ENCODE results near the gene CTNNA3.
A peak's percentile ranks its signal among the peaks of the same experiment; 100 is the strongest.

CTNNA3 gene

DNA sequence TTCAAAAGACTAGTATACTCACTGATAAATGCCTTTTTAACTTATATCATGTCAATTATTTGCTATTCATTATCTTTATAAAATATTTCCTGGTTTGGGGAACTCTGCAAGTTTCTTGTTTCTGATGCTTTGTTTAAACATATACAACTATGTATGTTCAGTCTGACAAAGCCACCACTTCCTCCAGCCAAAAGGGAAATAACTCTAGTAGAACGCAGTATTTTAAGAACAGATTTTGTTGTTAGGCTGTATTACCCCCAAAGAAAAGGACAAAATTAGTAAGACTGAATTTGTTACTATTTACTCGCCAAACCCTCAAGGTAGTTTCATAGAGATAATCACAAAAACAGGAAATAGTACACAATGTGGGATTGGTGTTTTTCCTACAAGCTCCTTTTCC lies 691.3 kb downstream of the CTNNA3 start:
- no peak for DNase-seq

DNA sequence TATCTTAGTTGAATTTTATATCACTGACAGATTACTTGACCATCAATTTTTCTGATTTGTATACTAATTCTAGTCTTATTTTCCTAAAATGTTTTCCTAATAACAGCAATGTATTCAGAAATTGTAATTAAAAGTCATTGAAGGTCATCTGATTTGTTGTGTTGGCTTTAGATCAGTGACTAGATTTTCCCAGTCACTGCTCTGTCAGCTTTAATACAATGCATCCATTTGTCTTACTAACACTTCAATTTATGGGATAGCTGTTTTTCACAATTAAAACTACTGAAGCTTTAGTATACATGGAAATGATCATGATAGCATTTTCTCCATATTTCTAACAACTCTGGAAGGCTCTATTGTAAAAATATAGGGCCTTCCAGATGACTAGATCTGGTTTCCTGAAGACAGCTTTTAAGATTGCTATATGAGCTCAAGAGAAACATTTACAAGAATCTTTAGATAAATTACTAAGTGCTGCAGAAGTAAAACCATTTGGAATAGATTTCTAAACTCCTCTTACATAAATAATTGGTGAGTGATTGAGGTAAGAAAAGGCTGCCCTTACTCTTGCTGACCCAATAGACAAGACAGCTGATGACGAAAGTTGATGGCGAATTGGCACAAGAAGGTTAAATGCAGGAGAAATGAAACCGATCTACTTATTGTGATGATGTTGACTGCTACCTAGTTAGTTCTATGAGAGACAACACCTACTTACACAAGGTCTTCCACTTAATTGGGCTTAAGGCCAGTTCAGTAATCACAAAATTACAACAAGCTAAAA lies 696.0 kb downstream of the CTNNA3 start:
- no peak for DNase-seq

DNA sequence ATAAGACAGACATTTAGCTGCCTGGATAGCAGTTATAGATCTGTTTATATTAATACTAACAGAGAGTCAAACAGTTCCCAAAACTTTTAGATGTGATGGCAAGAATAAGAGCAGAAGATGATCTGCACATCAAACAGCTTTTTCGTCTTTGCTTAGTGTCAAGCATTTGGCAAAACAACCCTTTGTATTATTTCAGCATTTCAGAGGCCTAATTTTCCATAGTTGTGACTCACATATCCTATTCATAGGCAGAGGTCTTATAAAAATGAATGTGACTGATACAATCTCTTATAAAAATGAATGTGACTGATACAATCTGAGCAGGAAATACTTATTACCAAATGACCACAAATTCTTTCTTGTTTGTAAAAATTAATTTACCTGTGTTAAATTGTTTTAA lies 699.0 kb downstream of the CTNNA3 start:
- DNase-seq: peak; percentile 2

DNA sequence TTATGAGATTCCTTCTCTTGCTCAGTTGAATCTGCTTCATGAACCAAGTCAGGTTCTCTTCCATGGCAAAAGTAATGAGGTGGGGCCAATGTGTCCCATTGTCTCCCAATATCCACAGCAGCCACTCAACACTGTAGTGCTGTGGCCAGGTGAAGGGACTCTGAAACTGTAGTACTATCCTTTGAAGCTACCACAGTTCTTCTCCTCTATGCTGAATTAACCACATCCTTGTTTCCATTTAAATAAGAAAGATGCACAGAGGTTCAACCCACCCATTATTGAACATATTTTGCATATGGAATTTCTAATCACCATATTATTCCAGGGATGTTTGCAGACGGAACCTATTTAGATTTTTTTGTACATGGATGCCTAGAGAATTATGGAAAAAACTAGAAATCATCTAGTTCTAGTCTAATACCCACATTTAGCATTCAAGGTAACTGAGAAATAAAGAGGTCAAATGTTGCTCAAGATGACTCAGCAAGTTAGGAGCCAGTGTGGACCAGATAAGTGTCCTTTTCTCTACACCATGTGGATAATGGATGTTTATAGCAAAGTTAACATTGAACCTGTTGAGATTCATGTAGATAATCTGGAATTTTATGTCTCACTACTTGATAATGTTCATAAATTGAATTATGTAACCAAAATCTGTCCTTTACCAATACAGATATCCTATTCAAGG lies 705.7 kb downstream of the CTNNA3 start:
- no peak for DNase-seq

DNA sequence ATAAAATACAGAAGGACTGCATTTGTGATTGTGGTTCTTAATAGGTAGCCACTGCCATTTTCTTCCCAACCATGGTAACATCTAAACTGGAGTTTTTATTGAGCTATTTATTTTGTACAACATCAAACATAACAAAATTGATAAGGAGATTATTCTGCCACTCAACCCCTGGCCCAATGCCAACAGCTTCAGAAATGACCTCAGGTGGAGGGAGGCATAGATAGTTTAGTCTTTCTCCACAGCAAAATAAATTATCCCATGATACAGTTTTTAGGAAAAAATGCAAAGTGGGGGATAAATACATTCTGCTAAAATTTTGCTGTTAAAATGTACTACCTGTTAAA lies 712.5 kb downstream of the CTNNA3 start:
- DNase-seq: no peak

DNA sequence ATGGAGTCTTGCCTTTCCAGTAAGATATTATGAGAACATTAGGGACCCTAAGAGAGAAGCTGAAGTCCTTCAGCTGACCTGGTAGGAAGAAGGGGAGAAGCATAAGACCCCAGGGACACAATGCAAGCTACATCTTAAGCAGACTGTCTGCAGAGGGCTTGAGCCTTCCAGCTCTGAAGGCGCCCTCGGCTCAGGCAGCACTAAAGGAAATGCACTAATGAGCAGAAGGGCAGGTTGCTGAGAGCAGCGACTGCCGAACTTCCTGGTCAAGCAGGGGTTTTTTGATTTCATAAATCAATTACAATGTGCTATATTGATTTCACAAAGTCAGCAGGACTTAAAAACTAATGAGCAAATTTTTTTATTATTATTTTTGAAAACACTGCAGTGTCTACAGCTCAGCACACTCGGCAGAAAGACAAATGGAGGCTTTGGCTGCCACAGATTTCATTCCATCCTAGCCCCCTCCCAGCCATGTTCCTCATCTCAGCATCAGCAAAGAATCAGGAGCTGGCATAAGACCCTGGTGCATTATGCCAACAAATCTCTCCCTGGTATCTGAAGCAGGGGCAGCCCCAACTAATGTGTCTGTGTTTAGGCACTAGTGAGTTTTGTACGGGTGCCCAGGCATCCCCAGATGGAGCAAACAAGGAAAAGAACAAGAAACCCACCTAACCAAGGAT lies 713.1 kb downstream of the CTNNA3 start:
- DNase-seq: no peak

DNA sequence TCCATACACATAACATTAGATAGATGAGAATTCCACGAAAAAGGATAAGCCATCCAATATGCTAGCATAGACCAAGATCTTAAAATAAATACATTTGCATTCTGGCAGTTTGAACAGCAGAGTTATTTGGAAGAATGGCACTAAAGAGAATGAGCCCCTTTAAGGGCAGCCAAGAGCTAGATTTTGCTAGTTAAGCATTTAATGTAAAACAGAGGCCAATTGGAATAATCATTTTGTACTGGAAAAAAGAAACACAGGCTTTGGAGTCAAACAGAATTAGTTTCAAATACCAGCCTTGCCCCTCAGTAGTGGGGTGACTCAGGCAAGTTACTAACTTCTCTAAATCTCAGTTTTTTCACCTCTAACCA lies 714.0 kb downstream of the CTNNA3 start:
- DNase-seq: no peak

DNA sequence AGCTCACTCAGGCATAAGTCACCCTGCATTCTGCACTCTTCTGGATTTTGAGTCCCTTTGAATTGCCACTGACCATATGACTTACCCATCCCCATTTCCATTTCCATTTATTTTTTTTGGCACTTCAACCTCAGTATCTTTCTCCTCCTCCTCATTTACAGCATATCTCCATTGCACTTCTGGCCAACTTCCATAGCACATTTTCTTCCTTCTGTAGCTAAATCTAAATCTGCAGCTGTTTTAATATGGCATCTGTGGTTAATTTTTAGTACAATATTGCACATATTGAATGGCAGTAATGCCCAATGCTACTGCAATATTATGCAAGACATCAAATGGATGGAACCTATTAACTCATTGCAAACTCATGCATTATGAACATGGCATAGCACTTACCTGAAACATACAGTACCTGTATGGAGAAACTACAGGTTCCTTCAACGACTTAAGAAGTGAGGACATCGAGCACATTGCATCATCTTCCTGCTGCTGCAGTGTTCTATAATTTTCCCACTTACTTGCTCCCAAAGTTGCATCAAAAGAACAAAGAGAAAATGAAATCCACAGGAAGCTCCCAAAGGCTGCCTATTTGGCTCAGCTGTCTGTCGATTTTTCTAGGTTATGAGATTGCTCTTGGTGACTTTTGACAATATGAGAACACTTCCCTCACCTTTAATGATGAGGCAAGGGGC lies 714.5 kb downstream of the CTNNA3 start:
- no peak for DNase-seq

DNA sequence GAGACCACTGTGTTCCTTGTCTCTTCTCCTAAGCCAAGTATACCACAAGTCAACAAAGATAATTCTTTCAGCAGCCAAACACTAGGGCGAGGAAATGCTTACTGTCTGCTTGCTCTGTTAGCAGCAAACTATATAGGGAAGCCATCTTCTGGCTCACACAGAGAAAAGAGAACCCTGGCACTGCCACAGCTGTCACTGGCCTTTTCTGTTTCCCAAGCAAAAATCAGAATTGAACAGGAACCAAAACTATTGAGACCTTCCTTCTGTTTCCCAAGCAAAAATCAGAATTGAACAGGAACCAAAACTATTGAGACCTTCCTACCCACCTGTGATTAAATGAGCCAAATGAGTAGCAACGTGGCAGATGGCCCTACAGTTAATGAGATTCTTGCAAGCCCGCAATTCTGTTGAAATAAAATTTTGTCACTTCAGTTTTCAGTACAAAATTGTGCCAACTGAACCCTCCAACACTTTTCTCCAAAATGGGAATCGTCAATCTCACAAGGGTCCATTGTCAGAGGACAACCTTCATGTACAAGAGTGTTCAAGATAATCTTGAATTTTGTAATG lies 715.7 kb downstream of the CTNNA3 start:
- no peak for DNase-seq

DNA sequence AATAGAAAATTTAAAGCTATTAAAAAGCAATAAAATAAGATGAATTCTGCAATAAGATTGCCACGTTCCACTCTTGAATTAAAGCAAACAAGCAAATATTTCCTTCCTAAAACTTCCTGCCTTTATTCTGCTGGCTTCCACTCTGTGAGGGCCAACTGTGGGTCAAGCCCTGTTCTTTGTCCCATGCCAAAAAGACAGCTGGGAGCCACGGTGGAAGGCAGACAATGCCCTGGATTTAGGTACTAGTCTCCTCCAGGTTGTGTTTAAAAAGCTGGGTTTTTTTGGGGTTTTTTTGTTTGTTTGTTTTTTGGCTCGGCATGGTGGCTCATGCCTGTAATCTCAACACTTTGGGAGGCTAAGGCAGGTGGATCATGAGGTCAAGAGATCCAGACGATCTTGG lies 731.0 kb downstream of the CTNNA3 start:
- no peak for DNase-seq

DNA sequence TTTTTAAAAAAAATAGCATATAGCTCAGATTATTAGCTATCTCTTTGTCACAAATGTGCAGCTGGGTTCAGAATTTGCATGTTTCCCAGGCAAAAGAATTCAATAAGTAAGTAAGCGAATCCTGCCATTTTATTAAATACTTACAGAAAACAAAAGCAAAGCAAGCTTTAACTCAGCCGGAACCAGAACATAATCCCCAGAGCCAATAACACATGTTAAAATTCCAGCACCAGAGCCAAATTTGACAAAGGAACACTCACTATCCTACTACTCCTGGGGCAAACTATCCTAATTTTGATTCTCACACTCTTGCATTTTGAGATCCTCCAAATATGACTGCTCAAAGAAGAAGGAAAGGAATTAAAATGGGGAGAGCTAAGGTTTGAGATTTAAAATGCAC lies 737.5 kb downstream of the CTNNA3 start:
- DNase-seq: no peak

DNA sequence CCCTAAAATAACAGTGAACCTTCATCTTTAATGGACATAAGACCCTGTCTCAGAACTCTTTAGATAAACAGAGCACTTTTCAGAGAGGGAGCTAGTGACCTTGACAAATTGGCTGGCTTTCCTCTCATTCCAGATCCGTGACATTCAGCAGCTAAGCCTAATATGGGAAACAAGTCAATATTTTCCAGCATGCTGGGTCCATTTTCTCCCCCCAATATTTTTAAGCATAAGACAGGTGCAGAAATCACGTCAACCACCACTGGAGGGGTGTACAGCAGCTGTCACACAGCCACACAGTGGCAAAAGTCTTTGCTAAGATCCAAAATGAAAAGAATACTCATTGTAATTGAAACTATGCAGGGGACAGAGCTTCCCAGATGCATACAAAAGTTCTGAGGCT lies 744.1 kb downstream of the CTNNA3 start:
- DNase-seq: no peak

DNA sequence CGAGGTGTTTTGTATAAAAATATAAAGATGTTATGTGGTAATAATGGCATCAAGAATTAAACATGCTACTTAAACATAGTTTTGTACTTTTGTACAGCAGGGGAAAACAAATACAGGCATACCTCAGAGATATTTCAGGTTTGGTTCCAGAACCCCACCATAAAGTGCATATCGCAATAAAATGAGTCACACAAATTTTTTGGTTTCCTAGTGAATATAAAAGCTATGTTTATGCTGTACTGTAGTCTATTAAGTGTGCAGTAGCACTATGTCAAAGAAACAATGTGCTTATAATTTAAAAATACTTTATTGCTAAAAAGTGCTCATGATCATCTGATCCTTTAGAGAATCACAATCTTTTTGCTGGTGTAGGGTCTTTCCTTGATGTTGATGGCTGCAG lies 752.4 kb downstream of the CTNNA3 start:
- DNase-seq: no peak

DNA sequence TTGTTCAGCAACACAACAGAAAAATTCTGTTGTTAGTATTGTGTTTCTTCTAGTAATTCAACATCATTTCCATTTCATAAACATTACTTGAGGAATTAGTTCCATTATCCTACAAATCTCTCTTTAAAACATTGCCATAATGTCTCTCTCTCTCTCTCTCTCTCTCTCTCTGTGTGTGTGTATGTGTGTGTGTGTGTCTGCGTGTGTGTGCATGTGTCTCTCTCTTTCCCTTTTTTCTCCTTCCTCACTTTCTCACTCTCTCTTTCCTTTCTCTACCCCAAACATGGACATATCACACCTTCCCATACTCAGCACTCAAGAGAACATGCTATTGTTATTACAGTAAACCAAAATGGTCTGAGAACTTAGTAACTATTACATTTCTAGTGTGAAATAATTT lies 753.6 kb downstream of the CTNNA3 start:
- DNase-seq: no peak

DNA sequence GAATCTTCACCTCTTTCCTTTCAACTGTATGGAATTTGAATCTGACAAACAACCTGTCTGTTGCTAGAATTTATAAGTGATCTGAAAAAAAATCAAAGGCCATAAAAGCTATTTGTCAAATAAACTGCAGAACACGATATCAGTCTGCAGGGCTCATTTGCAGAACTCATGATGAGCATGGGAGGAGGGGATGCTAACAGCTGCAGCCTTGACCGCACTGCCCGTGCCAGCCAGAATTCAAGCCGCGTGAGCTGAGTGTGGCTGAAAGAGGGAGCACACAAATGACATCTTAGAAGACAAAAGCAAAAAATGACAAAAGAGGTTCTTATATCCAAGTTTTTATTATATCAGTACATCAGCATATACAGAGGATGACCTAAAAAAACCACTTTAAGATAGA lies 754.5 kb downstream of the CTNNA3 start:
- no peak for DNase-seq

DNA sequence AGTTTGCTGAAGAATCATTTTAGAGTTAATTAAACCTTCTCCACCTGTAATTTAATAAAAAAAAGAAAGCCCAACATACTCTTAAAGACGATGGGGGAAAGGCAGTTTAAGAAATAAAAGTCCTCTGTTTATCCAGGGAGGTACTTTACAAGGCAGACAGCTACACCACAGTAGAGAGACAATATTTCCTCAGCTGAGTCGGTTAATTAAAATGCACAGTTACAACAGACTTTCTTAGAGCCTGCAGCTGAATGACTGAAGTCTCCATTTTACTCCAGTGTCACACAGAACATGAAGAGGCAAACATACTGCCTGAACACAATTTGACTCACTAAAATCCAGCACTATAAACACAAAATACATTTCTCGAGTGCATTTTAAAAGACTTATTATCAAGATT lies 755.0 kb downstream of the CTNNA3 start:
- DNase-seq: no peak

DNA sequence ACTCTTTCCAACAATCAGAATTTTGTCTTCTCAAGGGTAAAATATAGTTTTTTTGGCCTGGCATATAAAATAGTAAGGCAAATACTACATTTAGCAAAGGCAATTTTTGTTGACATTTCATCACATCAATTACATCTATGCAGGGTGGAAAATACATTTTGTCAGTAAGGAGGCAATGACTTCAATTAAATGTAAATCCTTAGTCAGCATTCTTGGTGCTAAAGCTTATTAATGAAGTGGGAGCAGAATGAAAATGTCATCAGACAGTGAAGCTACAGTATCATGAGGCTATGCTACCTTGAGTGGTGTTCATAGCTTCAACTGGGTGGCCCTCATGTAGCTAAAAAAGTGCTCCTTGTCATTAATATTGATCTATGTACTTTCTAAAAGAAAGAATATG lies 761.3 kb downstream of the CTNNA3 start:
- no peak for DNase-seq

DNA sequence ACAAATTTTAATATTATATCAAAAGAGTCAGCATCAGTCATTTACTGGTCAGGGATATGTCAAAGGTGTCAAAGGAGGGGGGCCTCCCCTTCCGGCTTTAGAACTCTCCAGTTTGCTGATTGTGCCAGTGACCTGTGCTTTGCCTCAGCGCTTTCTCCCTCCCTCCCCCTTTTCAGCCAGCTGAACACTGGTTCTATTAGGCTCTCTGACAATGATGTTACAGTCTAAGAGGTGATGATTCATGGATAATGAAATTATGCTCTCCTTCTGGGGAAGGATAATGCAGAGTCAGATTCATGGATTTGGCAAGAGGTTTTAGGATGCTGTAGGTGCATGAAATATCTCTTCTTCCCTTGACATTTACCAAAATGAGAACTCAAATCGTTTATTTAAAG lies 764.0 kb downstream of the CTNNA3 start:
- no peak for DNase-seq

DNA sequence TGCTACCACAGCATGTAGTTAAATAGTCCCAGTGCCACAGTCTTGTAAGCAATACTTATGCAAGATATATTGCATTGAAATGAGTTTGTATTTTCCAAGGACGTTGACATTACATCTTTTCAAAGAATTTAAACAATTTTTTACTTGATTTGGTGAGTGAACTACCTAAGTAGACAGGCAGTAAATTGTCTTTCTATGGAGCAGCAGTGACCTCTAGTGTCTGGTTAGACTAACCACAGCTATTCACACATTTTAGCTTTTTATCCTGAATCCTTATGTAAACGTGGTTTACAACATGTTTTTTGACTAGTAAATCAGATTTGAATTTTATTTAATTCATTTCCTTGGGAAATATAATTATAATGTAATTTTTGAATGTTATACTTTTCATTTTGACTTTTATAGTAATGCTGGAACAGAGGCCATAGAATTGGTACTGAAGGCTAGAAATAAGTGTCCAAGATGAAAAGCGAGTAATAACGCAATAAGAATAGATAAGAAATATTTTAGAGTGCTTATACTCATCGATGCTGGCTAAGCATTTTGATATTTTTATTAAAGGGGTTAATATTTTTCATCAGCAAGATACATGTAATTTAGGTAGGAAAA lies 764.6 kb downstream of the CTNNA3 start:
- DNase-seq: peak; percentile 68

DNA sequence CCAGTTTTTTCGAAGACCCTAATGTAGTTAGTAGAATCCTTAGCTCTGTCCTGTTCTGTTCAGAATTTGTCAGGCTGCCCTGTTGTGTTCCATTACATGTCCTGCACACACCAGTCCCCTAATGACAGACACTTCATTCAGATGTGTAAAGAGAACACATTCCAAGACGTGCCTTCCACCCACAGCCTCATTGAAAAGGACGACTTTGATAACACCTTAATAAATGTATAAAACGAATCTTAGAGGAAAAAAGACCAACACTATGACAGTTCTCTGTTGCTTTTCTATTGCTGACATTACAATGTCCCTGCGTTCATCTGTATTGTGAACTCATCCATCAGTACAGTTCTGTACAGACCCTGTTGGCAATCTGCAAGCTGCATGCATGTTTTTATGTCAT lies 766.6 kb downstream of the CTNNA3 start:
- no peak for DNase-seq

DNA sequence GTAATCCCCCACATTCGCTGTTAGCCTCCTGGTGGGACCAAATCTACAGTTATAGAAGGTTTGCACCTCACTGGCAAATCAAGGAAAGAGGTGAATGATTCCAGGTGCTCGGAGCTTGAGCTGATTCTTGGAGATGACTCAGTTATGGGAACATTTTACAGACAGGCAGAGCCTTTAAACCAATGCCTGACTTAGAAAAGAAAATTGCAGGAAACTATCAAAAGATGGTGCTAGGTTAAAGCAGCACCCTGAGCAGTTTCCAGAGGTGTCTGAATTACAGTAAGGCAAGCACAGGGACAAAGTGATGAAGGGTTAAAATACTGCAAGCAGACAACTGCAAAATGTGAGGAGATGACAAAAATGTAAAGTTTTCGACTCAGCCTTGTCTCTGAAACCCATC lies 767.2 kb downstream of the CTNNA3 start:
- DNase-seq: no peak

DNA sequence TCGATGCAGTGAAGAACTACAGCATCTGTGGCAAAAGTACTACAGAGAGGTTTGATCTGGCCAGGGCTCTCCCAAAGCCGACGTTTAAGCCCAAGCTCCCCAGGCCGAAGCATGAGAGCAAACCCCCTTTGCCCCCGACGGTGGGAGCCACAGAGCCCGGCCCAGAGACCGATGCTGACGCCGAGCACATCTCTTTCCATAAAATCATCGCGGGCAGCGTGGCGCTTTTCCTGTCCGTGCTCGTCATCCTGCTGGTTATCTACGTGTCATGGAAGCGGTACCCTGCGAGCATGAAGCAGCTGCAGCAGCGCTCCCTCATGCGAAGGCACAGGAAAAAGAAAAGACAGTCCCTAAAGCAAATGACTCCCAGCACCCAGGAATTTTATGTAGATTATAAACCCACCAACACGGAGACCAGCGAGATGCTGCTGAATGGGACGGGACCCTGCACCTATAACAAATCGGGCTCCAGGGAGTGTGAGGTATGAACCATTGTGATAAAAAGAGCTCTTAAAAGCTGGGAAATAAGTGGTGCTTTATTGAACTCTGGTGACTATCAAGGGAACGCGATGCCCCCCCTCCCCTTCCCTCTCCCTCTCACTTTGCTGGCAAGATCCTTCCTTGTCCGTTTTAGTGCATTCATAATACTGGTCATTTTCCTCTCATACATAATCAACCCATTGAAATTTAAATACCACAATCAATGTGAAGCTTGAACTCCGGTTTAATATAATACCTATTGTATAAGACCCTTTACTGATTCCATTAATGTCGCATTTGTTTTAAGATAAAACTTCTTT lies 767.8 kb downstream of the CTNNA3 start:
- DNase-seq: peak; percentile 54

Data from fibroblast of skin of back (primary cell).